Measurements from ENCODE around the gene ANK2.

DNA sequence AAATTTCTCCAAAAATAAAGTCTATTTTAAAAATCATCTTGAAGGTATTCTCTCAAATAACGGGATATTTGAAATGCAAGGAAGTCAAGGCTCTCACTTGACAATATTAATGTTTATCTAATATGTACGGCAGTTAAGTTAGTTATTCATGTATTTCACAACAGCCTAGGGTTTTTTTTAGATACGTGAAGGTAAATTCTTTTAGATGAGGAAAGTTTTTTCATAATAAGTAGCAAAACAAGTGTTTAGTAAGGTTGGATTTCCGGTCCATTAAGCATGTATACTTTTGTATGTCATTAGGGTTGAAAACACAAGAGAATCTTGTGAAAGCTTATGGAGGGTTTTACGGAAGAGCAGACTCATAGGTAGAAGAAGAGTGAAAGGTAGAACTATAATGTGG lies 273.3 kb downstream of the ANK2 start:
- TF ChIP-seq CTCF (IDR thresholded peaks at IDR 0.05; ENCODE audit: insufficient read depth, low read length, poor library complexity, severe bottlenecking) (no peak), EZH2phosphoT487 (conservative IDR thresholded peaks at IDR 0.05; ENCODE audit: low read length) (no peak)

Data from SU-DHL-6 (cell line).